CD8-positive, alpha-beta memory T cell (primary cell): ENCODE measurements around the gene LRRK1. TPM values are rescaled to one million over a fixed set of nuclear protein-coding genes. Genes with fewer than 3 reads are reported as not detected.
A peak's percentile ranks its signal among the peaks of the same experiment; 100 is the strongest.
"Not testable (repeated sequence)": the region's sequence is repeated elsewhere in the genome, so short reads cannot be mapped to it uniquely, and the experiment has no call there.

ENCODE experiments used
- CTCF ChIA-PET: fragments of 350-600 bp; sonication (Branson Sonifier 250); formaldehyde crosslinking; loops from one replicate; lab custom pipeline; 2021; ENCODE audit warnings: antibody characterized with exemption; lab: Charles Lee
- POLR2A ChIA-PET: fragments of 350-600 bp; sonication (Branson Sonifier 250); formaldehyde crosslinking; loops from one replicate; lab custom pipeline; 2021; ENCODE audit warnings: antibody characterized with exemption; lab: Charles Lee
- DNase-seq, 5 donors: peaks; one replicate each; pipeline versions ENCODE4 v3.0.0 to v3.0.0-alpha.2; 2020 to 2022; ENCODE audit warnings: mixed read lengths in 1 of 5
- H3K27ac ChIP-seq: one replicate; pipeline ENCODE4 v1.7.0; 2013; ENCODE audit warnings: low read depth, mild to moderate bottlenecking, low read length, moderate library complexity
- H3K27me3 ChIP-seq: 2 replicates; pipeline ENCODE4 v1.7.0; 2013; ENCODE audit warnings: low read length, mild to moderate bottlenecking; ENCODE audit not compliant: insufficient read depth, poor library complexity, severe bottlenecking
- H3K36me3 ChIP-seq: 2 replicates; pipeline ENCODE4 v1.7.0; 2013; ENCODE audit warnings: mild to moderate bottlenecking, low read length, moderate library complexity; ENCODE audit not compliant: insufficient read depth
- H3K4me1 ChIP-seq: 2 replicates; pipeline ENCODE4 v1.7.0; 2013; ENCODE audit warnings: mild to moderate bottlenecking, low read length, moderate library complexity; ENCODE audit not compliant: insufficient read depth
- H3K4me3 ChIP-seq: 2 replicates; pipeline ENCODE4 v1.7.0; 2013; ENCODE audit warnings: mild to moderate bottlenecking, low read length
- H3K9me3 ChIP-seq: 2 replicates; pipeline ENCODE4 v1.7.0; 2013; ENCODE audit warnings: mild to moderate bottlenecking, low read length
- H3K27ac Mint-ChIP-seq, 8 donors: one replicate each; pipeline ENCODE4 v1.8.0; 2020 to 2021; ENCODE audit warnings: mixed read lengths in 8 of 8, mild to moderate bottlenecking in 6 of 8, inconsistent platforms in 3 of 8, moderate library complexity in 3 of 8
- H3K27me3 Mint-ChIP-seq, 2 donors: one replicate each; pipeline ENCODE4 v1.8.0; 2020 to 2021; ENCODE audit warnings: mixed read lengths in 2 of 2, mild to moderate bottlenecking in 1 of 2, moderate library complexity in 1 of 2
- H3K36me3 Mint-ChIP-seq, 3 donors: one replicate each; pipeline ENCODE4 v1.8.0; 2020 to 2021; ENCODE audit warnings: mixed read lengths in 3 of 3, inconsistent platforms in 1 of 3, mild to moderate bottlenecking in 1 of 3
- H3K4me1 Mint-ChIP-seq, 3 donors: one replicate each; pipeline ENCODE4 v1.8.0; 2020 to 2021; ENCODE audit warnings: mixed read lengths in 3 of 3, inconsistent platforms in 1 of 3, mild to moderate bottlenecking in 1 of 3
- H3K4me3 Mint-ChIP-seq, 7 donors: one replicate each; pipeline ENCODE4 v1.8.0; 2020 to 2021; ENCODE audit warnings: mixed read lengths in 7 of 7, mild to moderate bottlenecking in 6 of 7, moderate library complexity in 4 of 7, inconsistent platforms in 2 of 7
- H3K9me3 Mint-ChIP-seq, 5 donors: one replicate each; pipeline ENCODE4 v1.8.0; 2020 to 2022; ENCODE audit warnings: mixed read lengths in 5 of 5, mild to moderate bottlenecking in 3 of 5, moderate library complexity in 2 of 5, inconsistent platforms in 1 of 5
- polyA plus RNA-seq: library from polyadenylated mRNA; unstranded; fragments of 300-500 nt; fragmentation: Illumina TruSeq; gene quantifications from one replicate; pipeline ENCODE4 v1.2.3, GENCODE V29; 2021
- total RNA-seq, 2 experiments: library from RNA; stranded (reverse); gene quantifications; one replicate each; pipeline ENCODE4 v1.2.3, GENCODE V29; 2021

LRRK1 gene
- total and polyA plus RNA-seq, 3 experiments from 2014 or later: 0.31 to 0.79 TPM; not detected in 1

GRCh38 chr15:101068961-101069653 lies 149.9 kb downstream of the LRRK1 start:
- Histone ChIP-seq H3K4me1 (no peaks in the 10 kb centered on the region), H3K27me3 (no peaks in the 10 kb centered on the region), H3K27ac (no peak overlapping the region), H3K4me3 (no peak overlapping the region), H3K9me3 (no peaks in the 10 kb centered on the region), H3K36me3 (no peaks in the 10 kb centered on the region)
- H3K36me3 Mint-ChIP-seq: no peaks in the 10 kb centered on the region
- no peak for DNase-seq
- H3K27ac Mint-ChIP-seq: no peak overlapping the region
- no peaks in the 10 kb centered on the region for H3K4me1 Mint-ChIP-seq
- H3K27me3 Mint-ChIP-seq: peaks cover under 1 to 7% of the 10 kb centered on the region in 2 donors
- ChIA-PET POLR2A (no interaction called here), CTCF (interaction anchor here (0.6 kb wide), 1 partner anchor 61 kb away, joined by 3 read pairs; no protein-coding TSS in a partner anchor)
- H3K9me3 Mint-ChIP-seq: no peaks in the 10 kb centered on the region
- H3K4me3 Mint-ChIP-seq: no peak overlapping the region

DNA sequence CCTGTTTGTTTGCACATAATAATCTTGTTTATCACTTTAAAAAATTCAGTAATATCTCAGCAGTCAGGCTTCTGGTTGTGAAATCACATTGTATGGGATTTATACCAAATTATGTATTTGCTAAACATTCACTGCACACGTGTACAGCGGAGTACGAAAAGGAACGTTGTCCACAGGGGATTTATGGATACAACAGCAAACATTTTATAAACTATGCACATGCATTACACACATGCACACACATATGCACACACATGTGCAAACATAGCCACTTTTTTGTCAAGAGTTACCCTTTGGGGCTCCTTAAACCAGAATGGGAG lies 150.5 kb downstream of the LRRK1 start:
- no peaks in the 10 kb centered on the region for H3K9me3 Mint-ChIP-seq
- DNase-seq: no peak
- H3K4me3 Mint-ChIP-seq: no peak overlapping the region
- H3K36me3 Mint-ChIP-seq: no peaks in the 10 kb centered on the region
- no peaks in the 10 kb centered on the region for H3K4me1 ChIP-seq
- no peak overlapping the region for H3K4me3 ChIP-seq
- H3K27ac ChIP-seq: no peak overlapping the region
- H3K27me3 ChIP-seq: no peaks in the 10 kb centered on the region
- ChIA-PET CTCF (interaction anchor here (0.6 kb wide), 1 partner anchor 61 kb away, joined by 3 read pairs; no protein-coding TSS in a partner anchor), POLR2A (no interaction called here)
- peaks cover 5 to 9% of the 10 kb centered on the region in 2 donors for H3K27me3 Mint-ChIP-seq
- H3K36me3 ChIP-seq: no peaks in the 10 kb centered on the region
- H3K27ac Mint-ChIP-seq: no peak overlapping the region
- no peaks in the 10 kb centered on the region for H3K4me1 Mint-ChIP-seq
- H3K9me3 ChIP-seq: no peaks in the 10 kb centered on the region

- Mint-ChIP-seq H3K27ac (no peak overlapping the region), H3K4me1 (no peaks in the 10 kb centered on the region), H3K4me3 (no peak overlapping the region), H3K27me3 (peaks cover 5 to 9% of the 10 kb centered on the region in 2 donors), H3K9me3 (no peaks in the 10 kb centered on the region), H3K36me3 (no peaks in the 10 kb centered on the region)
- Histone ChIP-seq H3K36me3 (no peaks in the 10 kb centered on the region), H3K4me1 (no peaks in the 10 kb centered on the region), H3K27ac (no peak overlapping the region), H3K27me3 (no peaks in the 10 kb centered on the region), H3K4me3 (no peak overlapping the region), H3K9me3 (no peaks in the 10 kb centered on the region)
- ChIA-PET POLR2A (no interaction called here), CTCF (no interaction called here)
- DNase-seq: no peak
Measured at GRCh38 chr15:101070024-101070423, 150.9 kb downstream of the LRRK1 start.

GRCh38 chr15:101070502-101071273 lies 151.5 kb downstream of the LRRK1 start:
- DNase-seq: no peak
- H3K4me1 Mint-ChIP-seq: no peaks in the 10 kb centered on the region
- no peaks in the 10 kb centered on the region for H3K36me3 Mint-ChIP-seq
- Histone ChIP-seq H3K4me3 (no peak overlapping the region), H3K27me3 (no peaks in the 10 kb centered on the region), H3K36me3 (no peaks in the 10 kb centered on the region), H3K4me1 (no peaks in the 10 kb centered on the region), H3K9me3 (no peaks in the 10 kb centered on the region), H3K27ac (no peak overlapping the region)
- CTCF ChIA-PET: no interaction called here
- no peak overlapping the region for H3K4me3 Mint-ChIP-seq
- H3K27ac Mint-ChIP-seq: no peak overlapping the region
- peaks cover 5 to 9% of the 10 kb centered on the region in 2 donors for H3K27me3 Mint-ChIP-seq
- no peaks in the 10 kb centered on the region for H3K9me3 Mint-ChIP-seq
- POLR2A ChIA-PET: no interaction called here

GRCh38 chr15:101071651-101072050 lies 152.5 kb downstream of the LRRK1 start:
- Histone ChIP-seq H3K4me3 (no peak overlapping the region), H3K4me1 (no peaks in the 10 kb centered on the region), H3K27ac (no peak overlapping the region), H3K36me3 (no peaks in the 10 kb centered on the region), H3K27me3 (no peaks in the 10 kb centered on the region), H3K9me3 (no peaks in the 10 kb centered on the region)
- no peaks in the 10 kb centered on the region for H3K36me3 Mint-ChIP-seq
- DNase-seq: no peak
- H3K27ac Mint-ChIP-seq: peak overlapping the region in 1 of 8 donors; percentile 47
- POLR2A ChIA-PET: no interaction called here
- H3K27me3 Mint-ChIP-seq: peaks cover 5 to 9% of the 10 kb centered on the region in 2 donors
- CTCF ChIA-PET: no interaction called here
- no peak overlapping the region for H3K4me3 Mint-ChIP-seq
- H3K4me1 Mint-ChIP-seq: no peaks in the 10 kb centered on the region
- H3K9me3 Mint-ChIP-seq: no peaks in the 10 kb centered on the region

DNA sequence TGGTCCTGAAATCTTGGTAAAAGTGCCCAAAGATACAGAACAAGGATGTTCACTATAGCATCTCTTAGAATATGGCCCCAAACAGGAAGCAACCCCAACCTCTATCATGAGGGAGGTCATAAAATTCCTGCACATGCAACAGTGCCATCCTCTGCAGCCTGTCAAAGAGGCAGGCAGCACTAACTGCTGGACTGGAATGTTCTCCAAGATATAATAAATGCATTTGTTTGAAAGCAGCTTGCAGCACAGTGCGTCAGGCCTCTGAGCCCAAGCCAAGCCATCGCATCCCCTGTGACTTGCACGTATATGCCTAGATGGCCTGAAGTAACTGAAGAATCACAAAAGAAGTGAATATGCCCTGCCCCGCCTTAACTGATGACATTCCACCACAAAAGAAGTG lies 153.1 kb downstream of the LRRK1 start:
- POLR2A ChIA-PET, H3K36me3 Mint-ChIP-seq, H3K4me3 Mint-ChIP-seq, H3K27ac Mint-ChIP-seq, H3K9me3 ChIP-seq, H3K36me3 ChIP-seq, DNase-seq, H3K27me3 ChIP-seq, CTCF ChIA-PET, H3K4me1 Mint-ChIP-seq, H3K4me1 ChIP-seq, H3K4me3 ChIP-seq, H3K9me3 Mint-ChIP-seq, H3K27me3 Mint-ChIP-seq, H3K27ac ChIP-seq: not testable (repeated sequence)

DNA sequence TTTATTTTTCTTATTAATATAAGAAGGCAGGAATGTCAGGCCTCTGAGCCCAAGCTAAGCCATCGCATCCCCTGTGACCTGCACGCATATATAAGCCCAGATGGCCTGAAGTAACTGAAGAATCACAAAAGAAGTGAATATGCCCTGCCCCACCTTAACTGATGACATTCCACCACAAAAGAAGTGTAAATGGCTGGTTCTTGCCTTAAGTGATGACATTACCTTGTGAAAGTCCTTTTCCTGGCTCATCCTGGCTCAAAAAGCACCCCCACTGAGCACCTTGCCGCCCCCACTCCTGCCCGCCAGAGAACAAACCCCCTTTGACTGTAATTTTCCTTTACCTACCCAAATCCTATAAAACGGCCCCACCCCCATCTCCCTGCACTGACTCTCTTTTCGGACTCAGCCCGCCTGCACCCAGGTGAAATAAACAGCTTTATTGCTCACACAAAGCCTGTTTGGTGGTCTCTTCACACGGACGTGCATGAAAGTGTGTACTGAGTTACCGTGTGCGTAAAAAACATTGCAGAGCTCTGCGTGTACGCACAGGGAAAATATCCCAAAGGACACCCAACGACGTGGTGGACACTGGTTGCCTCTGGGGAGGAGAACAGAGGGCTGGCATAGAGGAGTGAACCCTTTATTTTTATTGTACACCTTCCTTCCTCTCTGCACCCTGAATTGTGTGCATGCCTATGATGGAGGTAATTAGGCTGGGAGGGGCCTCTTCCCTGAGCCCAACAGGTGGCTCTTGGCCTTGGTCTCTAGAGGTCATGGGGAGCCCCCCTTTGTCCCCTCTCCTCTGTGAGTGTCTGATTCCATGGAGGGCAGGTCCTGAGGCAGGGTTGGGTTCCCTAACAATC lies 158.9 kb downstream of the LRRK1 start:
- H3K36me3 ChIP-seq, H3K27ac ChIP-seq, CTCF ChIA-PET, H3K36me3 Mint-ChIP-seq, POLR2A ChIA-PET, H3K9me3 ChIP-seq, H3K4me1 ChIP-seq, H3K4me3 Mint-ChIP-seq, H3K9me3 Mint-ChIP-seq, H3K27me3 Mint-ChIP-seq, H3K4me1 Mint-ChIP-seq, H3K4me3 ChIP-seq, DNase-seq, H3K27me3 ChIP-seq: not testable (repeated sequence)
- peak overlapping the region in 1 of 8 donors; percentile 48 for H3K27ac Mint-ChIP-seq
